HepG2 (cell line): ENCODE results near the gene KISS1. TPM values are rescaled to one million over a fixed set of nuclear protein-coding genes. Genes with fewer than 3 reads are reported as not detected.

Source experiments
- CENPT ChIP-seq: sonication (generic); formaldehyde crosslinking; IDR thresholded peaks from 2 replicates; pipeline ENCODE4 v1.8.0; 2022; ENCODE audit warnings: low read depth, mild to moderate bottlenecking, moderate library complexity, missing genetic modification reagents
- EHMT2 ChIP-seq: fragments of 200-600 bp; sonication (generic); IDR thresholded peaks from 2 replicates; pipeline ENCODE4 v1.7.0; 2017; ENCODE audit warnings: antibody characterized with exemption, low read depth, low read length, borderline replicate concordance
- HCFC1 ChIP-seq: fragments of 150-350 bp; IDR thresholded peaks from 2 replicates; pipeline ENCODE4 v1.6.1; 2014; ENCODE audit warnings: low read depth, low read length
- HOXA5 ChIP-seq: sonication (generic); formaldehyde crosslinking; IDR thresholded peaks from 2 replicates; pipeline ENCODE4 v1.4.0; 2020; ENCODE audit warnings: missing genetic modification reagents
- KMT2A ChIP-seq: sonication (generic); formaldehyde crosslinking; IDR thresholded peaks from 2 replicates; pipeline ENCODE4 v1.4.0; 2020; ENCODE audit warnings: missing genetic modification reagents
- TCF7L2 ChIP-seq: IDR thresholded peaks from 2 replicates; pipeline ENCODE4 v1.6.1; 2011; ENCODE audit warnings: mild to moderate bottlenecking, low read depth, low read length, moderate library complexity
- YEATS2 ChIP-seq: sonication (generic); formaldehyde crosslinking; IDR thresholded peaks from 2 replicates; pipeline ENCODE4 v1.4.0; 2020; ENCODE audit warnings: missing genetic modification reagents, borderline replicate concordance
- ZBTB38 ChIP-seq: sonication (generic); formaldehyde crosslinking; IDR thresholded peaks from 2 replicates; pipeline ENCODE4 v1.5.1; 2020; ENCODE audit warnings: mild to moderate bottlenecking, missing genetic modification reagents
- ZC3H4 ChIP-seq: sonication (generic); formaldehyde crosslinking; IDR thresholded peaks from 2 replicates; pipeline ENCODE4 v1.4.0; 2020; ENCODE audit warnings: missing genetic modification reagents, borderline replicate concordance
- ZFP62 ChIP-seq: sonication (generic); formaldehyde crosslinking; IDR thresholded peaks from 2 replicates; pipeline ENCODE4 v1.4.0; 2020; ENCODE audit warnings: missing genetic modification reagents
- ZNF766 ChIP-seq: sonication (generic); formaldehyde crosslinking; IDR thresholded peaks from 2 replicates; pipeline ENCODE4 v1.5.0; 2020; ENCODE audit warnings: missing genetic modification reagents, borderline replicate concordance
- polyA plus RNA-seq, 8 experiments: library from polyadenylated mRNA; depleted of rRNA in 3 of 8; stranded (reverse) in 7 of 8; unstranded in 1 of 8; fragments of >200 nt; fragmentation: Illumina TruSeq in 4 of 8; extraction: Trizol in 4 of 8; gene quantifications; 2 replicates each; pipeline versions ENCODE4 v1.2.1 to v1.2.3, GENCODE V29; 2011 to 2016; ENCODE audit warnings: low read depth in 4 of 8, missing spikeins in 1 of 8, mixed read lengths in 1 of 8; ENCODE audit not compliant: insufficient read depth in 1 of 8
- total RNA-seq, 5 experiments: library from RNA; depleted of rRNA; stranded (reverse); fragments of >200 nt; fragmentation: Illumina TruSeq; extraction: Trizol; gene quantifications; 2 replicates each; pipeline ENCODE4 v1.2.3, GENCODE V29; 2016; ENCODE audit warnings: low read depth in 1 of 5
- TF ChIP-seq, protein P1 (sequence below): sonication (generic); formaldehyde crosslinking; IDR thresholded peaks from 2 replicates; pipeline ENCODE4 v1.4.0; 2020; ENCODE audit warnings: missing genetic modification reagents, borderline replicate concordance
- TF ChIP-seq, protein P2 (sequence below): IDR thresholded peaks from 2 replicates; pipeline ENCODE4 v1.6.1; 2016; ENCODE audit warnings: mild to moderate bottlenecking, missing biosample characterization, missing genetic modification reagents
- TF ChIP-seq, protein P3 (sequence below): sonication (generic); formaldehyde crosslinking; IDR thresholded peaks from 2 replicates; pipeline ENCODE4 v1.9.0; 2021; ENCODE audit warnings: mild to moderate bottlenecking, missing genetic modification reagents
- TF ChIP-seq, protein P4 (sequence below): sonication (generic); formaldehyde crosslinking; conservative IDR thresholded peaks from 2 replicates; pipeline ENCODE4 v1.8.0; 2022; ENCODE audit warnings: low read depth, missing genetic modification reagents
- TF ChIP-seq, protein P5 (sequence below): sonication (generic); formaldehyde crosslinking; IDR thresholded peaks from 2 replicates; pipeline ENCODE4 v1.8.1; 2023; ENCODE audit warnings: mild to moderate bottlenecking, moderate library complexity, missing genetic modification reagents

KISS1 gene
- total and polyA plus RNA-seq, 2 of the 13 experiments (the other 11 are each of a cell fraction or from before 2014, with no cell fraction given) = 0.24 to 0.80 TPM

DNA sequence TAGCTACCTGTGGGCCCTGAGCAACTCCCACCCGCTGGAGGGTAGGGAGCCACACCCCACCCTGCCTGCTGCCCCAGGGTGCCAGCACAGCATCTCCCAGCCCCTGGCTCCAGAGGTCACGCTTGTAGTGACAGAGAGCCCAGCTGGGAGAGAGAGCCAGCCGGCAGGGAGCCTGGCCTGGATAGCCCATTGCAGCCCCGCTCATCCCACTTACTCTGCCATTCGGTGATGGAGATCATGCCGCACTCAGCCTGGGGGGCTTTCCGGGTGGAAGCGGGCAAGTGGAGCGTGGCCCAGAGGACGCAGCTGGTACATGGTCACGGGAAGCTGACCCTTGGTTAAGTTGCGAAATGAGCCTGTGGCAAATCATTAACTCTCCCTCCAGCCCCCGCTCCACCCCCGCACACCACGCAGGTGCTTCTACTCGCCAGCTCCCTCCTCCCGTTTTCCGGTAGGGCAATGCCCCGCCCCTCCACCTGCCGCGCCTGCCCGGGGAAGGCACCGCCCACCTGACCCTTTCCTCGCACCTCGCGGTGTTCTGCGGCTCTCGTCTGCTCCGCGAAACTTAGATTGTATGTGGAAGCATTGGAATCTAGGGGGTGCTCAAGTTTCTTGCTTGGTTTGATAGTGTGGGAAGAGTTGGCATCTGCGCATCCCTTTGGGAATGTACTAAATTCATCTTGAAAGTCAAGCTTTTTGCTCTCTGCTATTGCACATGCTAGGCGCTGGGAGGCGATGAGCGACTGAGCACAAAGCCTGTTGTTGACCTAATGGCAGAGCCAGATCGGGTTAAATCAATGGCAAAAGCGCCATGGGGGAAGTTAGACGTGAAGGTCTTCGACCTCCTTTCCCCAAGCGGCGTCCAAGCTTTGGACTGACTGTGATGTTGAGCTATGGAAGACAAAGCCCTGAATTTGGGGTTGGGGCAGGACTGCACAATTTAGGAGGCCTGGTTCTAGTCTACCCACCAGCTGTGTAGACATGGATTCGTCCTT lies 17.7 kb upstream of the KISS1 start, which contains the start of gene GOLT1A (continued):
- TF ChIP-seq, protein P1, sequence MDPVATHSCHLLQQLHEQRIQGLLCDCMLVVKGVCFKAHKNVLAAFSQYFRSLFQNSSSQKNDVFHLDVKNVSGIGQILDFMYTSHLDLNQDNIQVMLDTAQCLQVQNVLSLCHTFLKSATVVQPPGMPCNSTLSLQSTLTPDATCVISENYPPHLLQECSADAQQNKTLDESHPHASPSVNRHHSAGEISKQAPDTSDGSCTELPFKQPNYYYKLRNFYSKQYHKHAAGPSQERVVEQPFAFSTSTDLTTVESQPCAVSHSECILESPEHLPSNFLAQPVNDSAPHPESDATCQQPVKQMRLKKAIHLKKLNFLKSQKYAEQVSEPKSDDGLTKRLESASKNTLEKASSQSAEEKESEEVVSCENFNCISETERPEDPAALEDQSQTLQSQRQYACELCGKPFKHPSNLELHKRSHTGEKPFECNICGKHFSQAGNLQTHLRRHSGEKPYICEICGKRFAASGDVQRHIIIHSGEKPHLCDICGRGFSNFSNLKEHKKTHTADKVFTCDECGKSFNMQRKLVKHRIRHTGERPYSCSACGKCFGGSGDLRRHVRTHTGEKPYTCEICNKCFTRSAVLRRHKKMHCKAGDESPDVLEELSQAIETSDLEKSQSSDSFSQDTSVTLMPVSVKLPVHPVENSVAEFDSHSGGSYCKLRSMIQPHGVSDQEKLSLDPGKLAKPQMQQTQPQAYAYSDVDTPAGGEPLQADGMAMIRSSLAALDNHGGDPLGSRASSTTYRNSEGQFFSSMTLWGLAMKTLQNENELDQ (CRISPR knock-in tag) = no peak
- TF ChIP-seq ZBTB38 (CRISPR knock-in tag) (peak; percentile 69; the same call in 1 of the 2 replicates), CENPT (CRISPR knock-in tag) (no peak), ZNF766 (CRISPR knock-in tag) (peak; percentile 88), HOXA5 (CRISPR knock-in tag) (peak; percentile 90), KMT2A (CRISPR knock-in tag) (peak; percentile 53; the same call in 1 of the 2 replicates), ZFP62 (no peak), EHMT2 (peak; percentile 73; the same call in 1 of the 2 replicates), HCFC1 (no peak), YEATS2 (CRISPR knock-in tag) (peak; percentile 87; the same call in 1 of the 2 replicates), TCF7L2 (no peak), ZC3H4 (no peak)
- TF ChIP-seq, protein P2, sequence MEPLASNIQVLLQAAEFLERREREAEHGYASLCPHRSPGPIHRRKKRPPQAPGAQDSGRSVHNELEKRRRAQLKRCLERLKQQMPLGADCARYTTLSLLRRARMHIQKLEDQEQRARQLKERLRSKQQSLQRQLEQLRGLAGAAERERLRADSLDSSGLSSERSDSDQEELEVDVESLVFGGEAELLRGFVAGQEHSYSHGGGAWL (CRISPR knock-in tag) = peak; percentile 39; the same call in 1 of the 2 replicates
- TF ChIP-seq, protein P3, sequence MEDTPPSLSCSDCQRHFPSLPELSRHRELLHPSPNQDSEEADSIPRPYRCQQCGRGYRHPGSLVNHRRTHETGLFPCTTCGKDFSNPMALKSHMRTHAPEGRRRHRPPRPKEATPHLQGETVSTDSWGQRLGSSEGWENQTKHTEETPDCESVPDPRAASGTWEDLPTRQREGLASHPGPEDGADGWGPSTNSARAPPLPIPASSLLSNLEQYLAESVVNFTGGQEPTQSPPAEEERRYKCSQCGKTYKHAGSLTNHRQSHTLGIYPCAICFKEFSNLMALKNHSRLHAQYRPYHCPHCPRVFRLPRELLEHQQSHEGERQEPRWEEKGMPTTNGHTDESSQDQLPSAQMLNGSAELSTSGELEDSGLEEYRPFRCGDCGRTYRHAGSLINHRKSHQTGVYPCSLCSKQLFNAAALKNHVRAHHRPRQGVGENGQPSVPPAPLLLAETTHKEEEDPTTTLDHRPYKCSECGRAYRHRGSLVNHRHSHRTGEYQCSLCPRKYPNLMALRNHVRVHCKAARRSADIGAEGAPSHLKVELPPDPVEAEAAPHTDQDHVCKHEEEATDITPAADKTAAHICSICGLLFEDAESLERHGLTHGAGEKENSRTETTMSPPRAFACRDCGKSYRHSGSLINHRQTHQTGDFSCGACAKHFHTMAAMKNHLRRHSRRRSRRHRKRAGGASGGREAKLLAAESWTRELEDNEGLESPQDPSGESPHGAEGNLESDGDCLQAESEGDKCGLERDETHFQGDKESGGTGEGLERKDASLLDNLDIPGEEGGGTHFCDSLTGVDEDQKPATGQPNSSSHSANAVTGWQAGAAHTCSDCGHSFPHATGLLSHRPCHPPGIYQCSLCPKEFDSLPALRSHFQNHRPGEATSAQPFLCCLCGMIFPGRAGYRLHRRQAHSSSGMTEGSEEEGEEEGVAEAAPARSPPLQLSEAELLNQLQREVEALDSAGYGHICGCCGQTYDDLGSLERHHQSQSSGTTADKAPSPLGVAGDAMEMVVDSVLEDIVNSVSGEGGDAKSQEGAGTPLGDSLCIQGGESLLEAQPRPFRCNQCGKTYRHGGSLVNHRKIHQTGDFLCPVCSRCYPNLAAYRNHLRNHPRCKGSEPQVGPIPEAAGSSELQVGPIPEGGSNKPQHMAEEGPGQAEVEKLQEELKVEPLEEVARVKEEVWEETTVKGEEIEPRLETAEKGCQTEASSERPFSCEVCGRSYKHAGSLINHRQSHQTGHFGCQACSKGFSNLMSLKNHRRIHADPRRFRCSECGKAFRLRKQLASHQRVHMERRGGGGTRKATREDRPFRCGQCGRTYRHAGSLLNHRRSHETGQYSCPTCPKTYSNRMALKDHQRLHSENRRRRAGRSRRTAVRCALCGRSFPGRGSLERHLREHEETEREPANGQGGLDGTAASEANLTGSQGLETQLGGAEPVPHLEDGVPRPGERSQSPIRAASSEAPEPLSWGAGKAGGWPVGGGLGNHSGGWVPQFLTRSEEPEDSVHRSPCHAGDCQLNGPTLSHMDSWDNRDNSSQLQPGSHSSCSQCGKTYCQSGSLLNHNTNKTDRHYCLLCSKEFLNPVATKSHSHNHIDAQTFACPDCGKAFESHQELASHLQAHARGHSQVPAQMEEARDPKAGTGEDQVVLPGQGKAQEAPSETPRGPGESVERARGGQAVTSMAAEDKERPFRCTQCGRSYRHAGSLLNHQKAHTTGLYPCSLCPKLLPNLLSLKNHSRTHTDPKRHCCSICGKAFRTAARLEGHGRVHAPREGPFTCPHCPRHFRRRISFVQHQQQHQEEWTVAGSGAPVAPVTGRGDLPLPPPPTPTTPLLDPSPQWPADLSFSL (CRISPR knock-in tag) = no peak
- TF ChIP-seq, protein P4, sequence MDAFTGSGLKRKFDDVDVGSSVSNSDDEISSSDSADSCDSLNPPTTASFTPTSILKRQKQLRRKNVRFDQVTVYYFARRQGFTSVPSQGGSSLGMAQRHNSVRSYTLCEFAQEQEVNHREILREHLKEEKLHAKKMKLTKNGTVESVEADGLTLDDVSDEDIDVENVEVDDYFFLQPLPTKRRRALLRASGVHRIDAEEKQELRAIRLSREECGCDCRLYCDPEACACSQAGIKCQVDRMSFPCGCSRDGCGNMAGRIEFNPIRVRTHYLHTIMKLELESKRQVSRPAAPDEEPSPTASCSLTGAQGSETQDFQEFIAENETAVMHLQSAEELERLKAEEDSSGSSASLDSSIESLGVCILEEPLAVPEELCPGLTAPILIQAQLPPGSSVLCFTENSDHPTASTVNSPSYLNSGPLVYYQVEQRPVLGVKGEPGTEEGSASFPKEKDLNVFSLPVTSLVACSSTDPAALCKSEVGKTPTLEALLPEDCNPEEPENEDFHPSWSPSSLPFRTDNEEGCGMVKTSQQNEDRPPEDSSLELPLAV (CRISPR knock-in tag) = no peak
- TF ChIP-seq, protein P5, sequence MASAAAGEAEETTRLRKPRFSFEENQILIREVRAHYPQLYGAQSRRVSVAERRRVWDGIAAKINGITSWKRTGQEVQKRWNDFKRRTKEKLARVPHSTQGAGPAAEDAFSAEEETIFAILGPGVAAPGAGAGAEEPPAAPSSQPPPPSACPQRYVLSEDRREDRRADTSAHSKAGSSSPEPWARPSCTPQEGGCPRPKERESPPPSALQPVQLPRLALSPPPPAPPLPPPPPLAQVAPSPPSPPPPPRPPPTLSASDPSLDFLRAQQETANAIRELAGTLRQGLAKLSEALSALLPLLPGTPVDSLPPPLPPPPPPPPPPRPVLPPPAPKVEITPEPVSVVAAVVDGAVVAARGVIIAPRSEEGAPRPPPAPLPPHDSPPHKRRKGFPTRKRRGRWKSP = peak; percentile 91; the same call in 1 of the 2 replicates
